OCI-LY3 (cell line): ENCODE results near the gene CLDN14.

Experiments used
- H2AFZ ChIP-seq: fragments of 200-600, 300-600 bp; shearing (Covaris generic); 2 replicates; pipeline ENCODE4 v1.6.0; 2014; ENCODE audit warnings: antibody characterized with exemption, low read depth, low read length
- H3K27ac ChIP-seq: fragments of 200-600, 300-600 bp; sonication (generic); 2 replicates; pipeline ENCODE4 v1.5.1; 2014; ENCODE audit warnings: mild to moderate bottlenecking, low read length, moderate library complexity, mixed read lengths
- H3K27me3 ChIP-seq: fragments of 200-600, 300-600 bp; sonication (generic); 2 replicates; pipeline ENCODE4 v1.6.1; 2014; ENCODE audit warnings: low read depth, low read length, mixed read lengths
- H3K36me3 ChIP-seq: fragments of 200-600, 300-600 bp; sonication (generic); replicated peaks from 2 replicates; pipeline ENCODE3; 2014; ENCODE audit warnings: low read depth, low read length, mixed read lengths
- H3K4me1 ChIP-seq: fragments of 300-600, 200-600 bp; sonication (generic); 2 replicates; pipeline ENCODE4 v1.6.1; 2014; ENCODE audit warnings: low read length, mixed read lengths
- H3K4me2 ChIP-seq: fragments of 200-600, 300-600 bp; sonication (generic); 2 replicates; pipeline ENCODE4 v1.6.1; 2014; ENCODE audit warnings: low read length, mixed read lengths
- H3K4me3 ChIP-seq: fragments of 300-600, 200-600 bp; sonication (generic); 2 replicates; pipeline ENCODE4 v1.5.1; 2014; ENCODE audit warnings: antibody characterized with exemption, mild to moderate bottlenecking, low read length, moderate library complexity
- H3K79me2 ChIP-seq: fragments of 300-600, 200-600 bp; shearing (Covaris generic); 2 replicates; pipeline ENCODE4 v1.6.1; 2014; ENCODE audit warnings: mild to moderate bottlenecking, low read length, mixed read lengths
- H3K9ac ChIP-seq: fragments of 300-600, 200-600 bp; shearing (Covaris generic); 2 replicates; pipeline ENCODE4 v1.6.0; 2014; ENCODE audit warnings: mild to moderate bottlenecking, low read length, moderate library complexity
- H3K9me3 ChIP-seq: fragments of 200-600, 300-600 bp; shearing (Covaris generic); 2 replicates; pipeline ENCODE4 v1.6.1; 2014; ENCODE audit warnings: low read length, mixed read lengths; ENCODE audit not compliant: insufficient read depth
- H4K20me1 ChIP-seq: fragments of 200-600, 300-600 bp; sonication (generic); 2 replicates; pipeline ENCODE4 v1.6.1; 2016; ENCODE audit warnings: low read length, mixed read lengths; ENCODE audit not compliant: insufficient read depth
- EZH2phosphoT487 ChIP-seq: fragments of 200-600 bp; shearing (Covaris generic); IDR thresholded peaks from 2 replicates; pipeline ENCODE4 v1.6.1; 2018; ENCODE audit warnings: antibody characterized with exemption, mixed run types, low read depth
- TF ChIP-seq, protein P1 (sequence below): fragments of 200-600, 300-600 bp; sonication (generic); IDR thresholded peaks from 2 replicates; pipeline ENCODE4 v1.5.1; 2014; ENCODE audit warnings: antibody characterized with exemption, low read length, low read depth

CLDN14 gene

DNA sequence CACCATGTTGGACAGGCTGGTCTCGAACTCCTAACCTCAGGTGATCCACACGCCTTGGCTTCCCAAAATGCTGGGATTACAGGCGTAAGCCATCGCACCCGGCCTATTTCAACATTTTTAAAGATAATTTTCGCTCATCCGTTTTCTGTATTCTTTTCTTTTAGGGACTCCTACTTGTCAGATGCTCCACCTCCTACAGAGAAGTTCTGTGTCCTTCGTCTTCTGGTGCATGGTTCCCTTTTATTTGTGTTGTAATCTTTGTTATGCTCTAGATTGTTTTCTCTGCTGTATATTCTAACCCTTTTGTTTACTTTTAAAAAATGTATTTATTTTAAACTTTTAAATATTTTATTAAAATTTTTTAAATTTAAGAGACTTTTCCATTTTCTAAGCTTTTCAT is 28.4 kb downstream of the CLDN14 start:
- Histone ChIP-seq H3K27ac (no peak overlapping the region), H3K9ac (no peak overlapping the region), H3K36me3 (no peaks in the 10 kb centered on the region), H3K4me2 (no peak overlapping the region), H2AFZ (no peak overlapping the region), H3K79me2 (no peaks in the 10 kb centered on the region), H3K9me3 (no peaks in the 10 kb centered on the region), H4K20me1 (no peaks in the 10 kb centered on the region), H3K4me3 (no peak overlapping the region), H3K27me3 (no peaks in the 10 kb centered on the region), H3K4me1 (no peaks in the 10 kb centered on the region)
- TF ChIP-seq, protein P1, sequence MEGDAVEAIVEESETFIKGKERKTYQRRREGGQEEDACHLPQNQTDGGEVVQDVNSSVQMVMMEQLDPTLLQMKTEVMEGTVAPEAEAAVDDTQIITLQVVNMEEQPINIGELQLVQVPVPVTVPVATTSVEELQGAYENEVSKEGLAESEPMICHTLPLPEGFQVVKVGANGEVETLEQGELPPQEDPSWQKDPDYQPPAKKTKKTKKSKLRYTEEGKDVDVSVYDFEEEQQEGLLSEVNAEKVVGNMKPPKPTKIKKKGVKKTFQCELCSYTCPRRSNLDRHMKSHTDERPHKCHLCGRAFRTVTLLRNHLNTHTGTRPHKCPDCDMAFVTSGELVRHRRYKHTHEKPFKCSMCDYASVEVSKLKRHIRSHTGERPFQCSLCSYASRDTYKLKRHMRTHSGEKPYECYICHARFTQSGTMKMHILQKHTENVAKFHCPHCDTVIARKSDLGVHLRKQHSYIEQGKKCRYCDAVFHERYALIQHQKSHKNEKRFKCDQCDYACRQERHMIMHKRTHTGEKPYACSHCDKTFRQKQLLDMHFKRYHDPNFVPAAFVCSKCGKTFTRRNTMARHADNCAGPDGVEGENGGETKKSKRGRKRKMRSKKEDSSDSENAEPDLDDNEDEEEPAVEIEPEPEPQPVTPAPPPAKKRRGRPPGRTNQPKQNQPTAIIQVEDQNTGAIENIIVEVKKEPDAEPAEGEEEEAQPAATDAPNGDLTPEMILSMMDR, result no peak

DNA sequence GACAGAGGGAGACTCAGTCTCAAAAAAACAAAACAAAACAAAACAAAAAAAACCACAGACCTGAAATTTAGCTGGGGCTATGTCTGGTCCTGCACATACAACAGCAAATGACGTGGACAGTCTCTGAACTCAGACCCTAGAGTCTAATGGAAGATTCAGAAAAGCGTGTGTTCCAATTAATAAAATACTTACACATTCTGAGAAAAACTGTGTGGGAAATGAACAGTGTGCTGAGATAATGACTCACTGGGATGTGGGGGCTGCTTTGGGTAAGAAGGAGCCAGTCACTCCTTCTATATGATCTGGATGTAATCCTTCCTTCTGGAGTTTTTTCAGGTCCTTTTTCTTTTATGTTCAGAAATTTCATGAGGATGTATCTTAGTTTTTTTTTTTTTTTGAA is 29.4 kb downstream of the CLDN14 start:
- H3K4me3 ChIP-seq, result no peak overlapping the region
- H3K9ac ChIP-seq, result no peak overlapping the region
- H3K36me3 ChIP-seq, result no peaks in the 10 kb centered on the region
- TF ChIP-seq EZH2phosphoT487, result no peak
- TF ChIP-seq, protein P1, result no peak
- H3K4me2 ChIP-seq, result no peak overlapping the region
- H3K27me3 ChIP-seq, result no peaks in the 10 kb centered on the region
- H4K20me1 ChIP-seq, result no peaks in the 10 kb centered on the region
- H3K4me1 ChIP-seq, result no peaks in the 10 kb centered on the region
- no peak overlapping the region for H2AFZ ChIP-seq
- no peaks in the 10 kb centered on the region for H3K9me3 ChIP-seq
- H3K27ac ChIP-seq, result no peak overlapping the region
- H3K79me2 ChIP-seq, result no peaks in the 10 kb centered on the region

DNA sequence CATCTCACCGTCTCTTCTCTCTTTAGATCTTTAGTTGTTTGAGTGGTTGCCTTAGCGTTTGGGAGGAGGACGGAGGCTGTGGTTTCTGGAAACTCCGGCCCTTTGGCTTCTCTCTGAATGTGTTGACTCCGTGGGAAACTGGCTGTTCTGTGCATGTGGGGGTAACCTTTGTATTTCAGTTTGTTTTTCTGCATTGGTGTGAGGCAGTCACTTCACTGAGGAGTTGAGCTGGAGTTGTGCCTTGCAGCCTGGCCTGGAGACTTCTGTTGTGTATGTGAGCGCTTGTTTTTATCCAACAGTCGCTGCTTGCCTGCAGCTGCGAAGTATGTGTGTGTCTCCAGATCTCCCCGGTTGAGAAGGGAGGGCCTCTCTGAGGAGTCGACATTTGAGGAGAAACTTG is 33.6 kb downstream of the CLDN14 start:
- Histone ChIP-seq H3K4me1 (no peaks in the 10 kb centered on the region), H3K4me3 (no peak overlapping the region), H2AFZ (no peak overlapping the region), H3K79me2 (no peaks in the 10 kb centered on the region), H4K20me1 (no peaks in the 10 kb centered on the region), H3K4me2 (no peak overlapping the region), H3K27ac (no peak overlapping the region), H3K27me3 (no peaks in the 10 kb centered on the region), H3K9ac (no peak overlapping the region), H3K9me3 (no peaks in the 10 kb centered on the region), H3K36me3 (no peaks in the 10 kb centered on the region)
- TF ChIP-seq, protein P1, result no peak
- no peak for TF ChIP-seq EZH2phosphoT487

DNA sequence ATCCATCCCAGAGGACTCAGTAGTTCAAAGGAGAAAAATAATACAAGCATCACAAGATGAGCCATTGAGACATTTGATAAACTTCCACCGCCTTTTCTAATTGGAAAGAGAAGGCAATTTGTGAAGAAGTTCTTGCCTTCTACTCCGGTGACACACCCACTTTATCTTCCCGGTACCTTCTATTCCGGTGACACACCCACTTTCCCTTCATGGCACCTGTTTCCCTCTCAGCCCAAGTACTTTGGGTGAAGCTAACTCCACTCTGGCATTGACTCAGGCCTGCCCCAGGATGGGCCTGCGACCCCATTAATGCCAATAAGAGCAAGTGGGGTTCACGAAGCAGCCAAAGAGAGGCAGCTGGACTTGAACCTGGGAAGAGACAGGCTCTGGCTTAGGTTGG is 38.2 kb downstream of the CLDN14 start:
- Histone ChIP-seq H3K9ac (no peak overlapping the region), H3K9me3 (no peaks in the 10 kb centered on the region), H3K27ac (no peak overlapping the region), H4K20me1 (no peaks in the 10 kb centered on the region), H3K79me2 (no peaks in the 10 kb centered on the region), H2AFZ (no peak overlapping the region), H3K4me2 (no peak overlapping the region), H3K36me3 (no peaks in the 10 kb centered on the region), H3K4me3 (no peak overlapping the region), H3K4me1 (peaks cover 6% of the 10 kb centered on the region), H3K27me3 (no peaks in the 10 kb centered on the region)
- TF ChIP-seq EZH2phosphoT487, result no peak
- TF ChIP-seq, protein P1, result no peak
